Prostate gland (tissue), 2 donors: ENCODE results near the gene B4GALNT2. TPM values are rescaled to one million over a fixed set of nuclear protein-coding genes. Genes with fewer than 3 reads are reported as not detected.
"Not testable (repeated sequence)": the region's sequence is repeated elsewhere in the genome, so short reads cannot be mapped to it uniquely, and the experiment has no call there.

Source experiments
- DNase-seq: peaks from one replicate; pipeline ENCODE4 v3.0.0-alpha.2; 2019; ENCODE audit warnings: low spot score
- H3K27ac ChIP-seq, 2 donors: fragments of 200-600 bp; sonication (generic); 2 replicates each; pipeline ENCODE4 v1.5.1; 2017 to 2019
- H3K27me3 ChIP-seq: fragments of 200-600 bp; sonication (generic); replicated peaks from 2 replicates; pipeline ENCODE4 v1.5.1; 2019; ENCODE audit not compliant: insufficient read depth
- H3K36me3 ChIP-seq, 2 donors: fragments of 200-600 bp; sonication (generic); 1 replicate in 1 of 2; 2 replicates in 1 of 2; pipeline versions ENCODE4 v1.5.1 to v1.8.1; 2017 to 2019
- H3K4me1 ChIP-seq: fragments of 200-600 bp; sonication (generic); replicated peaks from 2 replicates; pipeline ENCODE4 v1.5.1; 2019
- H3K4me3 ChIP-seq, 2 donors: fragments of 200-600 bp; sonication (generic); 2 replicates each; pipeline ENCODE4 v1.5.1; 2017 to 2019
- H3K9me3 ChIP-seq: fragments of 200-600 bp; sonication (generic); 2 replicates; pipeline ENCODE4 v1.5.1; 2017
- CTCF ChIP-seq, 4 experiments: fragments of 200-600 bp in 2 of 4; fragments of 450-650 bp in 2 of 4; sonication (generic) in 2 of 4; IDR thresholded peaks; 1 replicate in 3 of 4; 2 replicates in 1 of 4; pipeline ENCODE4 v1.5.1; 2016 to 2019; ENCODE audit warnings: antibody characterized with exemption in 4 of 4, mild to moderate bottlenecking in 2 of 4, moderate library complexity in 2 of 4
- POLR2A ChIP-seq: fragments of 450-650 bp; IDR thresholded peaks from one replicate; pipeline ENCODE4 v1.6.1; 2016; ENCODE audit warnings: antibody characterized with exemption, mild to moderate bottlenecking
- POLR2AphosphoS5 ChIP-seq: sonication (generic); formaldehyde crosslinking; IDR thresholded peaks from one replicate; pipeline ENCODE4 v1.6.1; 2017; ENCODE audit warnings: antibody characterized with exemption
- WGBS: methylation state at CpG from one replicate; pipeline ENCODE4 v1.1.5; 2018; 5-methylcytosine and 5-hydroxymethylcytosine counted together
- intact Hi-C: fragments of 100-400 bp; cut with DNase I; formaldehyde crosslinking; loops from one replicate; pipeline ENCODE4 v1.14.2; 2022
- total RNA-seq, 2 donors: library from RNA; depleted of rRNA; stranded (reverse); fragments of >200 nt; gene quantifications; one replicate each; pipeline ENCODE4 v1.1.0, GENCODE V29; 2016

The B4GALNT2 gene
- total RNA-seq, 2 donors from 2014 or later: not detected

GRCh38 chr17:49121696-49122292, 10.8 kb upstream of the B4GALNT2 start:
- no peaks in the 10 kb centered on the region for H3K36me3 ChIP-seq
- H3K27me3 ChIP-seq: no peaks in the 10 kb centered on the region
- intact Hi-C loops: no loop called here
- H3K9me3 ChIP-seq: no peaks in the 10 kb centered on the region
- H3K27ac ChIP-seq: no peak overlapping the region
- no peak overlapping the region for H3K4me3 ChIP-seq
- 92% methylated on average over 6 of the region's 6 CpGs for WGBS
- DNase-seq: no peak
- no peaks in the 10 kb centered on the region for H3K4me1 ChIP-seq
- no peak for TF ChIP-seq CTCF (IDR thresholded peaks at IDR 0.05)

GRCh38 chr17:49122566-49122965, 10.0 kb upstream of the B4GALNT2 start:
- H3K27me3 ChIP-seq: no peaks in the 10 kb centered on the region
- intact Hi-C loops: no loop called here
- TF ChIP-seq POLR2A (no peak), CTCF (IDR thresholded peaks at IDR 0.05) (no peak), POLR2AphosphoS5 (no peak)
- H3K27ac ChIP-seq: no peak overlapping the region
- 61% methylated on average over 4 of the region's 4 CpGs for WGBS
- DNase-seq: no peak
- H3K9me3 ChIP-seq: no peaks in the 10 kb centered on the region
- no peaks in the 10 kb centered on the region for H3K4me1 ChIP-seq
- no peaks in the 10 kb centered on the region for H3K36me3 ChIP-seq
- H3K4me3 ChIP-seq: no peak overlapping the region

- no peak overlapping the region for H3K4me3 ChIP-seq
- 19% methylated on average over 1 of the region's 1 CpG for WGBS
- no peak overlapping the region for H3K27ac ChIP-seq
- TF ChIP-seq CTCF (IDR thresholded peaks at IDR 0.05) (no peak), POLR2A (no peak), POLR2AphosphoS5 (no peak)
- H3K4me1 ChIP-seq: no peaks in the 10 kb centered on the region
- intact Hi-C loops: no loop called here
- H3K9me3 ChIP-seq: no peaks in the 10 kb centered on the region
- H3K36me3 ChIP-seq: no peaks in the 10 kb centered on the region
- no peak for DNase-seq
- no peaks in the 10 kb centered on the region for H3K27me3 ChIP-seq
Measured at GRCh38 chr17:49123061-49123460, 9.5 kb upstream of the B4GALNT2 start.

- Histone ChIP-seq H3K27ac (no peak overlapping the region), H3K36me3 (no peaks in the 10 kb centered on the region), H3K4me1 (no peaks in the 10 kb centered on the region), H3K9me3 (no peaks in the 10 kb centered on the region), H3K4me3 (no peak overlapping the region), H3K27me3 (no peaks in the 10 kb centered on the region)
- TF ChIP-seq CTCF (IDR thresholded peaks at IDR 0.05) (no peak), POLR2A (no peak), POLR2AphosphoS5 (no peak)
- intact Hi-C loops: no loop called here
- no peak for DNase-seq
- WGBS: 95% methylated on average over 4 of the region's 32 CpGs
Measured at GRCh38 chr17:49125449-49125848, 7.1 kb upstream of the B4GALNT2 start.

GRCh38 chr17:49126183-49126859, 6.2 kb upstream of the B4GALNT2 start:
- H3K27ac ChIP-seq, H3K4me3 ChIP-seq, intact Hi-C loops, H3K27me3 ChIP-seq, DNase-seq, H3K36me3 ChIP-seq, H3K9me3 ChIP-seq, H3K4me1 ChIP-seq: not testable (repeated sequence)
- WGBS: 44% methylated on average over 10 of the region's 10 CpGs

GRCh38 chr17:49129359-49129950, 3.1 kb upstream of the B4GALNT2 start:
- H3K4me3 ChIP-seq, H3K36me3 ChIP-seq, H3K9me3 ChIP-seq, H3K27ac ChIP-seq, DNase-seq, intact Hi-C loops, H3K4me1 ChIP-seq, H3K27me3 ChIP-seq: not testable (repeated sequence)
- 51% methylated on average over 2 of the region's 2 CpGs for WGBS
